Hepatocyte (in vitro differentiated cells): ENCODE data around the gene KIF5C. TPM values are rescaled to one million over a fixed set of nuclear protein-coding genes. Genes with fewer than 3 reads are reported as not detected.

ENCODE experiments used
- DNase-seq: peaks from one replicate; pipeline ENCODE4 v3.0.0-alpha.2; 2016; ENCODE audit warnings: low spot score
- H2AFZ ChIP-seq: fragments of 200-600 bp; sonication (generic); 2 replicates; pipeline ENCODE4 v1.6.0; 2016; ENCODE audit warnings: antibody characterized with exemption, mild to moderate bottlenecking
- H3K27ac ChIP-seq: fragments of 200-600 bp; sonication (generic); 2 replicates; pipeline ENCODE4 v1.5.1; 2016; ENCODE audit warnings: mild to moderate bottlenecking
- H3K27me3 ChIP-seq: fragments of 200-600 bp; sonication (generic); 2 replicates; pipeline ENCODE4 v1.6.1; 2016
- H3K36me3 ChIP-seq: fragments of 200-600 bp; sonication (generic); replicated peaks from 2 replicates; pipeline ENCODE4 v1.5.1; 2016; ENCODE audit warnings: low read depth; ENCODE audit not compliant: insufficient read depth
- H3K4me1 ChIP-seq: fragments of 200-600 bp; sonication (generic); 2 replicates; pipeline ENCODE4 v1.5.1; 2016; ENCODE audit warnings: mild to moderate bottlenecking, moderate library complexity; ENCODE audit not compliant: insufficient read depth
- H3K4me2 ChIP-seq: fragments of 200-600 bp; sonication (generic); 2 replicates; pipeline ENCODE4 v1.6.0; 2016
- H3K4me3 ChIP-seq: fragments of 200-600 bp; sonication (generic); 2 replicates; pipeline ENCODE4 v1.5.1; 2016; ENCODE audit warnings: mild to moderate bottlenecking
- H3K79me2 ChIP-seq: fragments of 200-600 bp; sonication (generic); 2 replicates; pipeline ENCODE4 v1.6.0; 2017; ENCODE audit warnings: mild to moderate bottlenecking
- H3K9me2 ChIP-seq: fragments of 200-600 bp; sonication (generic); replicated peaks from 2 replicates; pipeline ENCODE4 v1.6.0; 2017; ENCODE audit warnings: mild to moderate bottlenecking; ENCODE audit not compliant: insufficient read depth
- H3K9me3 ChIP-seq: fragments of 200-600 bp; sonication (generic); 2 replicates; pipeline ENCODE4 v1.5.1; 2016; ENCODE audit warnings: low read depth, mild to moderate bottlenecking
- H4K20me1 ChIP-seq: fragments of 200-600 bp; sonication (generic); 2 replicates; pipeline ENCODE4 v1.6.0; 2016; ENCODE audit warnings: mild to moderate bottlenecking; ENCODE audit not compliant: insufficient read depth, poor library complexity, severe bottlenecking
- EZH2 ChIP-seq: fragments of 200-600 bp; sonication (generic); IDR thresholded peaks from 2 replicates; pipeline ENCODE4 v1.6.1; 2016; ENCODE audit warnings: antibody characterized with exemption, mild to moderate bottlenecking, borderline replicate concordance
- EZH2phosphoT487 ChIP-seq: fragments of 200-600 bp; sonication (generic); IDR thresholded peaks from one replicate; pipeline ENCODE4 v1.6.1; 2018; ENCODE audit warnings: antibody characterized with exemption, mild to moderate bottlenecking, low read depth, moderate library complexity; ENCODE audit not compliant: unreplicated experiment, severe bottlenecking
- WGBS: methylation state at CpG from one replicate; pipeline ENCODE4 v1.1.6; 2016; ENCODE audit warnings: low lambda C conversion rate; ENCODE audit errors: missing lambda C conversion rate; 5-methylcytosine and 5-hydroxymethylcytosine counted together
- polyA plus RNA-seq: library from polyadenylated mRNA; unstranded; fragments of >200 nt; fragmentation: Nextera tagmentation; extraction: Ambion mirVana; gene quantifications from 2 replicates; pipeline ENCODE4 v1.2.1, GENCODE V29; 2016
- total RNA-seq: library from RNA; depleted of rRNA; stranded (reverse); fragments of >200 nt; gene quantifications from 2 replicates; pipeline ENCODE4 v1.2.3, GENCODE V29; 2014
- TF ChIP-seq, protein P1 (sequence below): fragments of 200-600 bp; sonication (generic); IDR thresholded peaks from 2 replicates; pipeline ENCODE4 v1.5.1; 2016; ENCODE audit warnings: antibody characterized with exemption, mild to moderate bottlenecking; ENCODE audit not compliant: poor library complexity

The KIF5C gene
- total and polyA plus RNA-seq, 2 experiments from 2014 or later: 2.1 to 3.6 TPM

- no peak for TF ChIP-seq EZH2
- Histone ChIP-seq H3K4me3 (no peak overlapping the region), H3K9me2 (no peaks in the 10 kb centered on the region), H3K36me3 (no peaks in the 10 kb centered on the region), H3K4me2 (no peak overlapping the region), H3K27ac (no peak overlapping the region), H3K9me3 (no peaks in the 10 kb centered on the region), H4K20me1 (no peaks in the 10 kb centered on the region), H3K27me3 (no peaks in the 10 kb centered on the region), H3K79me2 (no peaks in the 10 kb centered on the region), H3K4me1 (no peaks in the 10 kb centered on the region), H2AFZ (no peak overlapping the region)
- no peak for DNase-seq
- WGBS: 77% methylated on average over 4 of the region's 4 CpGs
Observed at GRCh38 chr2:148906124-148906523, 31.1 kb downstream of the KIF5C start.

GRCh38 chr2:148907085-148907785, 32.2 kb downstream of the KIF5C start:
- Histone ChIP-seq H3K9me3 (no peaks in the 10 kb centered on the region), H3K36me3 (no peaks in the 10 kb centered on the region), H3K4me3 (no peak overlapping the region), H3K27ac (no peak overlapping the region), H2AFZ (no peak overlapping the region), H3K27me3 (no peaks in the 10 kb centered on the region), H4K20me1 (no peaks in the 10 kb centered on the region), H3K4me2 (no peak overlapping the region), H3K9me2 (no peaks in the 10 kb centered on the region), H3K4me1 (no peaks in the 10 kb centered on the region), H3K79me2 (no peaks in the 10 kb centered on the region)
- WGBS: 95% methylated on average over 5 of the region's 5 CpGs
- TF ChIP-seq, protein P1, sequence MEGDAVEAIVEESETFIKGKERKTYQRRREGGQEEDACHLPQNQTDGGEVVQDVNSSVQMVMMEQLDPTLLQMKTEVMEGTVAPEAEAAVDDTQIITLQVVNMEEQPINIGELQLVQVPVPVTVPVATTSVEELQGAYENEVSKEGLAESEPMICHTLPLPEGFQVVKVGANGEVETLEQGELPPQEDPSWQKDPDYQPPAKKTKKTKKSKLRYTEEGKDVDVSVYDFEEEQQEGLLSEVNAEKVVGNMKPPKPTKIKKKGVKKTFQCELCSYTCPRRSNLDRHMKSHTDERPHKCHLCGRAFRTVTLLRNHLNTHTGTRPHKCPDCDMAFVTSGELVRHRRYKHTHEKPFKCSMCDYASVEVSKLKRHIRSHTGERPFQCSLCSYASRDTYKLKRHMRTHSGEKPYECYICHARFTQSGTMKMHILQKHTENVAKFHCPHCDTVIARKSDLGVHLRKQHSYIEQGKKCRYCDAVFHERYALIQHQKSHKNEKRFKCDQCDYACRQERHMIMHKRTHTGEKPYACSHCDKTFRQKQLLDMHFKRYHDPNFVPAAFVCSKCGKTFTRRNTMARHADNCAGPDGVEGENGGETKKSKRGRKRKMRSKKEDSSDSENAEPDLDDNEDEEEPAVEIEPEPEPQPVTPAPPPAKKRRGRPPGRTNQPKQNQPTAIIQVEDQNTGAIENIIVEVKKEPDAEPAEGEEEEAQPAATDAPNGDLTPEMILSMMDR: no peak
- TF ChIP-seq EZH2 (no peak), EZH2phosphoT487 (no peak)
- DNase-seq: no peak

- DNase-seq: no peak
- Histone ChIP-seq H3K9me2 (no peaks in the 10 kb centered on the region), H3K4me1 (no peaks in the 10 kb centered on the region), H3K9me3 (no peaks in the 10 kb centered on the region), H3K36me3 (no peaks in the 10 kb centered on the region), H3K27ac (no peak overlapping the region), H4K20me1 (no peaks in the 10 kb centered on the region), H3K4me3 (no peak overlapping the region), H3K4me2 (no peak overlapping the region), H3K27me3 (no peaks in the 10 kb centered on the region), H2AFZ (no peak overlapping the region), H3K79me2 (no peaks in the 10 kb centered on the region)
- WGBS: 76% methylated on average over 8 of the region's 8 CpGs
- TF ChIP-seq EZH2phosphoT487: no peak
- TF ChIP-seq, protein P1: no peak
- TF ChIP-seq EZH2: no peak
Observed at GRCh38 chr2:148909114-148909513, 34.1 kb downstream of the KIF5C start.

DNA sequence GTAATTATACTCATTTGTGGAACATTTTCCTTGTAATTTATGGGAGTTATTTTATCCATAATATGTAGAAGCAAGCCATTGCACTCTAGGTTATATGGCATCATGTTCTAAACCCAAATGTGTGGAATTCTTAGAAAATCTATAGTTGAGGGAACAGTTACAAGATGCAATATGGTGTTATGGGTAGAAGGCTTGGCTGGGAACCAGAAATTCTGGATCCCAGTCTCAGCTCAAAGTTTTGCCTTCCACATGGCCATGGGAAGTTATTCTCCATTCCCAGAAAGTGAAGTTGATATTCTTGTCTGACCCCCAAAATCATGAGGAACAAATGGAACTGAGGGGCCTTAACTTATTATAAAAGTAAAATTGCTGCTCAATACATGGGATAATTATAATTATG, 38.0 kb downstream of the KIF5C start:
- Histone ChIP-seq H3K9me2 (no peaks in the 10 kb centered on the region), H3K4me2 (no peak overlapping the region), H4K20me1 (no peaks in the 10 kb centered on the region), H3K27me3 (no peaks in the 10 kb centered on the region), H2AFZ (no peak overlapping the region), H3K4me1 (no peaks in the 10 kb centered on the region), H3K4me3 (no peak overlapping the region), H3K79me2 (no peaks in the 10 kb centered on the region), H3K9me3 (peaks cover under 1% of the 10 kb centered on the region), H3K27ac (no peak overlapping the region), H3K36me3 (no peaks in the 10 kb centered on the region)
- DNase-seq: no peak
- TF ChIP-seq EZH2: no peak
